Posterior cingulate gyrus (tissue), 11 donors: ENCODE results near the gene DIS3L2.

Experiments
- DNase-seq, 10 donors: peaks; one replicate each; pipeline versions ENCODE4 v3.0.0 to v3.0.0-alpha.2; 2020 to 2021; ENCODE audit warnings: mixed read lengths in 3 of 10
- intact Hi-C: fragments of 100-400 bp; cut with DNase I; formaldehyde crosslinking; loops from one replicate; pipeline ENCODE4 v1.15.1; 2023

Gene DIS3L2

GRCh38 chr2:231926761-231927565 is 34.5 kb upstream of the DIS3L2 start:
- intact Hi-C loops, result loop anchor here (5.0 kb wide), 1 partner anchor 515 kb away; no protein-coding TSS in a partner anchor
- DNase-seq, result peak; percentile 43 to 94 (median 62)

GRCh38 chr2:231927566-231927890 is 34.0 kb upstream of the DIS3L2 start:
- intact Hi-C loops, result loop anchor here (5.0 kb wide), 1 partner anchor 515 kb away; no protein-coding TSS in a partner anchor
- peak in 2 of 10 donors; percentile 35 to 62 for DNase-seq

- DNase-seq, result peak in 2 of 10 donors; percentile 31 to 59
- intact Hi-C loops, result loop anchor here (5.0 kb wide), 1 partner anchor 514 kb away; no protein-coding TSS in a partner anchor
Measured at GRCh38 chr2:231928481-231928880, 33.0 kb upstream of the DIS3L2 start.

- DNase-seq, result peak in 2 of 10 donors; percentile 36 to 43
- intact Hi-C loops, result loop anchor here (5.0 kb wide), 1 partner anchor 513 kb away; no protein-coding TSS in a partner anchor
Measured at GRCh38 chr2:231928901-231929725, 32.4 kb upstream of the DIS3L2 start.

- intact Hi-C loops, result loop anchor here (5.0 kb wide), 1 partner anchor 512 kb away; no protein-coding TSS in a partner anchor
- peak in 3 of 10 donors; percentile 32 to 36 (median 34) for DNase-seq
Measured at GRCh38 chr2:231929961-231930592, 31.4 kb upstream of the DIS3L2 start.

- peak in 2 of 10 donors; percentile 35 to 54 for DNase-seq
- intact Hi-C loops, result no loop called here
Measured at GRCh38 chr2:231930593-231931281, 30.8 kb upstream of the DIS3L2 start.

GRCh38 chr2:231931481-231931915 is 30.0 kb upstream of the DIS3L2 start:
- intact Hi-C loops, result no loop called here
- peak in 2 of 10 donors; percentile 25 to 49 for DNase-seq

- intact Hi-C loops, result no loop called here
- DNase-seq, result peak in 1 of 10 donors; percentile 43
Measured at GRCh38 chr2:231932711-231932970, 28.9 kb upstream of the DIS3L2 start.

- intact Hi-C loops, result no loop called here
- peak in 2 of 10 donors; percentile 67 to 72 for DNase-seq
Measured at GRCh38 chr2:231932985-231933915, 28.3 kb upstream of the DIS3L2 start.

GRCh38 chr2:231933916-231934401 is 27.6 kb upstream of the DIS3L2 start:
- DNase-seq, result peak in 3 of 10 donors; percentile 62 to 73 (median 72)
- intact Hi-C loops, result no loop called here

GRCh38 chr2:231934441-231935206 is 26.9 kb upstream of the DIS3L2 start:
- intact Hi-C loops, result no loop called here
- DNase-seq, result peak in 2 of 10 donors; percentile 50 to 61

GRCh38 chr2:231935207-231935524 is 26.3 kb upstream of the DIS3L2 start:
- intact Hi-C loops, result no loop called here
- peak in 2 of 10 donors; percentile 55 for DNase-seq

GRCh38 chr2:231935815-231936214 is 25.7 kb upstream of the DIS3L2 start:
- intact Hi-C loops, result no loop called here
- DNase-seq, result no peak

GRCh38 chr2:231936491-231936890 is 25.0 kb upstream of the DIS3L2 start:
- DNase-seq, result no peak
- intact Hi-C loops, result no loop called here

GRCh38 chr2:231937057-231937456 is 24.5 kb upstream of the DIS3L2 start:
- DNase-seq, result peak in 1 of 10 donors; percentile 61
- intact Hi-C loops, result no loop called here

GRCh38 chr2:231939022-231939421 is 22.5 kb upstream of the DIS3L2 start:
- intact Hi-C loops, result no loop called here
- DNase-seq, result no peak

GRCh38 chr2:231940795-231941194 is 20.7 kb upstream of the DIS3L2 start:
- intact Hi-C loops, result no loop called here
- DNase-seq, result peak in 1 of 10 donors; percentile 43

- peak in 1 of 10 donors; percentile 49 for DNase-seq
- intact Hi-C loops, result no loop called here
Measured at GRCh38 chr2:231941673-231942072, 19.8 kb upstream of the DIS3L2 start.
